Spleen (tissue), 7 donors: ENCODE results near the gene GAB2.

Source experiments
- POLR2A ChIP-seq, 3 donors: fragments of 450-650 bp; IDR thresholded peaks; one replicate each; pipeline ENCODE4 v1.5.1; 2017; ENCODE audit warnings: antibody characterized with exemption in 3 of 3, mild to moderate bottlenecking in 1 of 3
- TF ChIP-seq, protein P1 (sequence below), 11 experiments: fragments of 200-600 bp in 7 of 11; fragments of 450-650 bp in 4 of 11; sonication (generic) in 4 of 11; IDR thresholded peaks in 8 of 11; conservative IDR thresholded peaks in 3 of 11; 1 replicate in 7 of 11; 2 replicates in 4 of 11; pipeline versions ENCODE4 v1.4.0 to v1.8.0; 2016 to 2021; ENCODE audit warnings: antibody characterized with exemption in 11 of 11, inconsistent platforms in 4 of 11, mild to moderate bottlenecking in 1 of 11
- donor health status: DM: no; HTN: no; CAD: no; lungs with moderate emphysema.
- donor health status: DM: no; HTN: no; CAD: no.
- donor health status: DM: no; HTN: no; CAD: no.

DNA sequence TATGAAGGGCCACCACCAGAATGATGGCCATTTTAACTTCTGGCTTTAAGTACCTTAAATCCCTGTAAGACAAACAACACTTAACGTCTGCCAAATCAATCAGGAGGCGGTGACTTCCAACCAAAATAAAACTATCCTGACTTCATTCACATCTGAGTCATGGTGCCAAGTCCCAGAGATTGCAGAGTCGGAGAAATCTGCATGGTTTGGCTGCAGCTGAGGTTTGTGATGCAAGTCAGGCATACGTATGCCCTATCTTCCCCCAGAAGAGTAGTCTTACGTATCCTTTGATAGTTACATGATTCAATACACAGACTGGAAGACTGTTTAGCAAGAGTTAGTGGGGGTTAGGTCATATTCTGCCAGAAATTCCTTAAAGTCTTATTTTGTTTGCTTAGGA lies 1.7 kb upstream of the GAB2 start:
- TF ChIP-seq, protein P1, sequence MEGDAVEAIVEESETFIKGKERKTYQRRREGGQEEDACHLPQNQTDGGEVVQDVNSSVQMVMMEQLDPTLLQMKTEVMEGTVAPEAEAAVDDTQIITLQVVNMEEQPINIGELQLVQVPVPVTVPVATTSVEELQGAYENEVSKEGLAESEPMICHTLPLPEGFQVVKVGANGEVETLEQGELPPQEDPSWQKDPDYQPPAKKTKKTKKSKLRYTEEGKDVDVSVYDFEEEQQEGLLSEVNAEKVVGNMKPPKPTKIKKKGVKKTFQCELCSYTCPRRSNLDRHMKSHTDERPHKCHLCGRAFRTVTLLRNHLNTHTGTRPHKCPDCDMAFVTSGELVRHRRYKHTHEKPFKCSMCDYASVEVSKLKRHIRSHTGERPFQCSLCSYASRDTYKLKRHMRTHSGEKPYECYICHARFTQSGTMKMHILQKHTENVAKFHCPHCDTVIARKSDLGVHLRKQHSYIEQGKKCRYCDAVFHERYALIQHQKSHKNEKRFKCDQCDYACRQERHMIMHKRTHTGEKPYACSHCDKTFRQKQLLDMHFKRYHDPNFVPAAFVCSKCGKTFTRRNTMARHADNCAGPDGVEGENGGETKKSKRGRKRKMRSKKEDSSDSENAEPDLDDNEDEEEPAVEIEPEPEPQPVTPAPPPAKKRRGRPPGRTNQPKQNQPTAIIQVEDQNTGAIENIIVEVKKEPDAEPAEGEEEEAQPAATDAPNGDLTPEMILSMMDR (IDR thresholded peaks at IDR 0.05 in 8 of 11, conservative IDR thresholded peaks at IDR 0.05 in 3 of 11), result no peak
- no peak for TF ChIP-seq POLR2A (IDR thresholded peaks at IDR 0.05)
